ENCODE data around the gene GNAI2.

The GNAI2 gene

DNA sequence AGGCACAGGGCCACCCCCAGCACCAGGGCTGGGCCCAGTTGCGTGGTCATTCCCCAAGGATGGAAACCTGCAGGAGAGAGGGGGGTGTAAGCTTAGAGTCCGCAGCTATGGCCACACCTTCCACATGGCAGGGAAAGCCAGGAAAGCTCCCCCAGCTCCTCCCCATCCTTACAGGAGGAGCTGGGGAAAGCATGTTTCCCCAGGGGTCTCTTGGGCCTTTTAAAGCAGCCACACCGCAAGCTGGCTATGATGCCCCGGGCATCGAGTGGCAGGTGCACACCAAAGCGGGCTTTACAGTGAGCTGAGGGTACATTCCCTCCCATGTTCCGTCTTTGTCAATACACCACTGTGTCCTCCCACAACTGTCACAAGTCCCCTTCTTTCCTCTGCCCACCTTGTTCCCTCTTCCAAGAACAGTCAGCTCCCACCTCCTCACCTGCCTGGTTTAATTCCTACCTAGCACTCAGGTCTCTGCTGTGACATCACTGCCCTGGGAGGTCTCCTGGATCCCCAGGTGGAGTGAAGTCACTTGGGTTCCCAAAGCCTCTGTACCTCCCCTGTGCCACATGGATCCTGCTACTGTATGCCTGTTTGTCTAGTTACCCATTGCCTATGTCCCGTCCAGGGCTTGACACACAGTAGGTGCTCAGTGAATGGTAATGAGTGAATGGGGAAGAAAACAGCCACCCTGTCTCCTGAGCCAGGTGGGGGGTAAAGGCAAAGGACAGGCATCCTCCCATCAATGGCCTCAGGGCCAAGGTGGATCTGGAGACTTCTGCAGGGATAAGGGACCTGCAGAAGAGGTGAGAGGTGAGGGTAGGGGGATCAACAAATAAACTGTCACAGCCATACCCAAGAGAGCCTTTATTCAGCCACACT lies 59.8 kb downstream of the GNAI2 start:
- Histone ChIP-seq H3K4me1 (peaks cover 8 to 47% (median 45%) of the 10 kb centered on the region in 4 donors), H3K36me3 (peaks cover 0 to 9% (median 0%) of the 10 kb centered on the region in 3 donors), H3K4me3 (no peak overlapping the region), H3K9me3 (no peaks in the 10 kb centered on the region), H3K27ac (no peak overlapping the region), H3K27me3 (no peaks in the 10 kb centered on the region)
- intact Hi-C loops (cut with DNase I; ENCODE audit: low total_unique reads), result no loop called here
- no peak for DNase-seq
- TF ChIP-seq, protein P1, sequence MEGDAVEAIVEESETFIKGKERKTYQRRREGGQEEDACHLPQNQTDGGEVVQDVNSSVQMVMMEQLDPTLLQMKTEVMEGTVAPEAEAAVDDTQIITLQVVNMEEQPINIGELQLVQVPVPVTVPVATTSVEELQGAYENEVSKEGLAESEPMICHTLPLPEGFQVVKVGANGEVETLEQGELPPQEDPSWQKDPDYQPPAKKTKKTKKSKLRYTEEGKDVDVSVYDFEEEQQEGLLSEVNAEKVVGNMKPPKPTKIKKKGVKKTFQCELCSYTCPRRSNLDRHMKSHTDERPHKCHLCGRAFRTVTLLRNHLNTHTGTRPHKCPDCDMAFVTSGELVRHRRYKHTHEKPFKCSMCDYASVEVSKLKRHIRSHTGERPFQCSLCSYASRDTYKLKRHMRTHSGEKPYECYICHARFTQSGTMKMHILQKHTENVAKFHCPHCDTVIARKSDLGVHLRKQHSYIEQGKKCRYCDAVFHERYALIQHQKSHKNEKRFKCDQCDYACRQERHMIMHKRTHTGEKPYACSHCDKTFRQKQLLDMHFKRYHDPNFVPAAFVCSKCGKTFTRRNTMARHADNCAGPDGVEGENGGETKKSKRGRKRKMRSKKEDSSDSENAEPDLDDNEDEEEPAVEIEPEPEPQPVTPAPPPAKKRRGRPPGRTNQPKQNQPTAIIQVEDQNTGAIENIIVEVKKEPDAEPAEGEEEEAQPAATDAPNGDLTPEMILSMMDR (IDR thresholded peaks at IDR 0.05), result no peak

GRCh38 chr3:50296721-50297383 lies 60.8 kb downstream of the GNAI2 start:
- TF ChIP-seq, protein P1 (IDR thresholded peaks at IDR 0.05), result no peak
- intact Hi-C loops (cut with DNase I; ENCODE audit: low total_unique reads), result no loop called here
- no peaks in the 10 kb centered on the region for H3K9me3 ChIP-seq
- peaks cover 8 to 42% (median 39%) of the 10 kb centered on the region in 4 donors for H3K4me1 ChIP-seq
- H3K36me3 ChIP-seq, result peaks cover 0 to 9% (median 0%) of the 10 kb centered on the region in 3 donors
- no peak overlapping the region for H3K27ac ChIP-seq
- DNase-seq, result no peak
- no peaks in the 10 kb centered on the region for H3K27me3 ChIP-seq
- H3K4me3 ChIP-seq, result no peak overlapping the region

DNA sequence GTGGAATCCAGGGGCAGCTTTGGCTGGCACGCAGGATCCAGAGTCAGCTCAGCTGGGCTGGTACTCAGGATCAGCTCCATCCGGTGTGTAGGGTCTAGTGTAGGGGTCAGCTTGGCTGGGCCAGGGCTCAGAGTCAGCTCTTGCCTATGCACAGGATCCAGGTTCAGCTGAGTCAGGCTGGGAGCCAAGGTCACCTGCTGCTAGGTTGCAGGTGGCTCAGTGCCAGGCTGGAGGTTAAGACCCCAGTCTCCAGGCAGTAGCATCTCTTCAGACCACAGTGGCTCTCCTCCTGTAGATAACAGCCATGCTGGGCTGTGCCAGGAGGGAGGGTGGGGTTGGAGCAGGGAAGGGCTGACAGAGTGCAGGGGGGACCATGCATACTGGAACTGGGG lies 61.4 kb downstream of the GNAI2 start:
- Histone ChIP-seq H3K4me3 (no peak overlapping the region), H3K4me1 (peaks cover 8 to 42% (median 39%) of the 10 kb centered on the region in 4 donors), H3K9me3 (no peaks in the 10 kb centered on the region), H3K36me3 (peaks cover 0 to 9% (median 0%) of the 10 kb centered on the region in 3 donors), H3K27ac (peak overlapping the region in 1 of 2 donors; percentile 93), H3K27me3 (no peaks in the 10 kb centered on the region)
- no peak for DNase-seq
- TF ChIP-seq, protein P1 (IDR thresholded peaks at IDR 0.05), result no peak
- intact Hi-C loops (cut with DNase I; ENCODE audit: low total_unique reads), result no loop called here

- TF ChIP-seq, protein P1 (IDR thresholded peaks at IDR 0.05), result peak in 1 of 2 experiments; percentile 5
- H3K9me3 ChIP-seq, result no peaks in the 10 kb centered on the region
- intact Hi-C loops (cut with DNase I; ENCODE audit: low total_unique reads), result no loop called here
- H3K4me3 ChIP-seq, result peak overlapping the region; percentile 61 to 86
- peaks cover 8 to 40% (median 33%) of the 10 kb centered on the region in 4 donors for H3K4me1 ChIP-seq
- DNase-seq, result no peak
- H3K27me3 ChIP-seq, result no peaks in the 10 kb centered on the region
- H3K36me3 ChIP-seq, result peaks cover 0 to 9% (median 0%) of the 10 kb centered on the region in 3 donors
- H3K27ac ChIP-seq, result peak overlapping the region; percentile 90 to 93
Measured at GRCh38 chr3:50297896-50298725, 62.1 kb downstream of the GNAI2 start.
